Neural cell (in vitro differentiated cells): ENCODE results near the gene IGF2R. TPM values are rescaled to one million over a fixed set of nuclear protein-coding genes. Genes with fewer than 3 reads are reported as not detected.

Experiments used
- H2AFZ ChIP-seq: fragments of 200-600, 300-800 bp; sonication (generic), shearing (Covaris generic); 2 replicates; pipeline ENCODE4 v1.6.0; 2014; ENCODE audit warnings: low read depth, mild to moderate bottlenecking, antibody characterized with exemption, low read length, moderate library complexity
- H3F3A ChIP-seq: fragments of 200-600 bp; shearing (Covaris generic); 2 replicates; pipeline ENCODE4 v1.6.1; 2016; ENCODE audit warnings: mild to moderate bottlenecking, moderate library complexity, mixed read lengths, antibody characterized with exemption, low read length; ENCODE audit not compliant: insufficient read depth, poor library complexity, severe bottlenecking
- H3K27ac ChIP-seq: fragments of 200-600, 300-800 bp; sonication (generic), shearing (Covaris generic); 2 replicates; pipeline ENCODE4 v1.5.1; 2014; ENCODE audit warnings: mild to moderate bottlenecking, low read length, moderate library complexity
- H3K27me3 ChIP-seq: fragments of 300-800, 200-600 bp; sonication (generic), shearing (Covaris generic); 2 replicates; pipeline ENCODE4 v1.6.0; 2014; ENCODE audit warnings: mild to moderate bottlenecking, low read depth, low read length, moderate library complexity; ENCODE audit not compliant: insufficient read depth
- H3K36me3 ChIP-seq: fragments of 300-800, 200-600 bp; sonication (generic), shearing (Covaris generic); 2 replicates; pipeline ENCODE4 v1.5.1; 2014; ENCODE audit warnings: mild to moderate bottlenecking, antibody characterized with exemption, low read length, moderate library complexity; ENCODE audit not compliant: insufficient read depth
- H3K4me2 ChIP-seq: fragments of 300-800, 200-600 bp; sonication (generic), shearing (Covaris generic); 2 replicates; pipeline ENCODE4 v1.6.0; 2014; ENCODE audit warnings: mild to moderate bottlenecking, low read length
- H3K4me3 ChIP-seq: fragments of 300-800, 200-600 bp; sonication (generic), shearing (Covaris generic); 2 replicates; pipeline ENCODE4 v1.5.1; 2014; ENCODE audit warnings: mild to moderate bottlenecking, low read length, moderate library complexity
- H3K79me2 ChIP-seq: fragments of 200-600 bp; shearing (Covaris generic); replicated peaks from 2 replicates; pipeline ENCODE4 v1.6.0; 2014; ENCODE audit warnings: mild to moderate bottlenecking, low read length, moderate library complexity; ENCODE audit not compliant: insufficient read depth
- H3K9ac ChIP-seq: fragments of 300-800, 200-600 bp; sonication (generic), shearing (Covaris generic); 2 replicates; pipeline ENCODE4 v1.6.1; 2016; ENCODE audit warnings: mild to moderate bottlenecking, low read length, mixed read lengths
- H3K9me2 ChIP-seq: fragments of 200-600 bp; shearing (Covaris generic); 2 replicates; pipeline ENCODE4 v1.6.1; 2016; ENCODE audit warnings: mild to moderate bottlenecking, low read length, mixed read lengths; ENCODE audit not compliant: insufficient read depth
- H3K9me3 ChIP-seq: fragments of 200-600, 300-800 bp; sonication (generic), shearing (Covaris generic); 2 replicates; pipeline ENCODE4 v1.6.1; 2016; ENCODE audit warnings: mild to moderate bottlenecking, mixed run types, low read length, moderate library complexity, mixed read lengths
- H4K20me1 ChIP-seq: fragments of 200-600 bp; shearing (Covaris generic); 2 replicates; pipeline ENCODE4 v1.6.1; 2016; ENCODE audit warnings: mild to moderate bottlenecking, mixed run types; ENCODE audit not compliant: insufficient read depth
- CTCF ChIP-seq: fragments of 450-650 bp; IDR thresholded peaks from 2 replicates; pipeline ENCODE4 v1.5.1; 2014; ENCODE audit warnings: antibody characterized with exemption, mild to moderate bottlenecking, moderate library complexity; ENCODE audit not compliant: poor library complexity, severe bottlenecking
- EP300 ChIP-seq: fragments of 450-650 bp; conservative IDR thresholded peaks from 2 replicates; pipeline ENCODE4 v1.6.1; 2014; ENCODE audit warnings: antibody characterized with exemption, mild to moderate bottlenecking, moderate library complexity; ENCODE audit not compliant: poor library complexity, severe bottlenecking
- EZH2 ChIP-seq: fragments of 200-600, 300-800 bp; shearing (Covaris generic), sonication (generic); IDR thresholded peaks from 2 replicates; pipeline ENCODE4 v1.6.1; 2014; ENCODE audit warnings: antibody characterized with exemption, low read length, borderline replicate concordance, mild to moderate bottlenecking; ENCODE audit not compliant: insufficient read depth, poor library complexity, severe bottlenecking
- MXI1 ChIP-seq: fragments of 450-650 bp; conservative IDR thresholded peaks from 2 replicates; pipeline ENCODE4 v1.6.1; 2014; ENCODE audit warnings: antibody characterized with exemption, mild to moderate bottlenecking; ENCODE audit not compliant: poor library complexity, severe bottlenecking
- POLR2AphosphoS5 ChIP-seq: IDR thresholded peaks from 2 replicates; pipeline ENCODE4 v1.6.1; 2012
- RAD21 ChIP-seq: fragments of 450-650 bp; conservative IDR thresholded peaks from 2 replicates; pipeline ENCODE4 v1.6.1; 2014; ENCODE audit warnings: antibody characterized with exemption, mild to moderate bottlenecking, moderate library complexity
- REST ChIP-seq: IDR thresholded peaks from 2 replicates; pipeline ENCODE4 v1.6.1; 2012; ENCODE audit warnings: borderline replicate concordance
- SMC3 ChIP-seq: fragments of 450-650 bp; conservative IDR thresholded peaks from 2 replicates; pipeline ENCODE4 v1.6.1; 2014; ENCODE audit warnings: antibody characterized with exemption, mild to moderate bottlenecking, moderate library complexity; ENCODE audit not compliant: poor library complexity
- TAF1 ChIP-seq: IDR thresholded peaks from 2 replicates; pipeline ENCODE4 v1.6.1; 2012; ENCODE audit warnings: low read depth
- polyA plus RNA-seq: library from polyadenylated mRNA; depleted of rRNA; stranded (reverse); fragments of >200 nt; gene quantifications from 2 replicates; pipeline ENCODE4 v1.2.3, GENCODE V29; 2014

IGF2R gene
- polyA plus RNA-seq, 1 donor from 2014 or later, result 15.0 TPM

GRCh38 chr6:159977255-159977903 is 8.5 kb downstream of the IGF2R start:
- Histone ChIP-seq H3K9me2 (no peaks in the 10 kb centered on the region), H3K27me3 (no peaks in the 10 kb centered on the region), H3K4me2 (no peak overlapping the region), H2AFZ (no peak overlapping the region), H3K4me3 (no peak overlapping the region), H3K79me2 (peaks cover 76% of the 10 kb centered on the region), H4K20me1 (peaks cover 5% of the 10 kb centered on the region), H3F3A (no peaks in the 10 kb centered on the region), H3K9me3 (no peaks in the 10 kb centered on the region), H3K9ac (no peak overlapping the region), H3K36me3 (no peaks in the 10 kb centered on the region), H3K27ac (no peak overlapping the region)
- no peak for TF ChIP-seq TAF1
- no peak for TF ChIP-seq MXI1
- no peak for TF ChIP-seq RAD21
- TF ChIP-seq POLR2AphosphoS5, result no peak
- TF ChIP-seq CTCF, result no peak
- TF ChIP-seq EP300, result no peak
- TF ChIP-seq EZH2, result no peak
- TF ChIP-seq SMC3, result no peak

GRCh38 chr6:159977904-159978268 is 9.0 kb downstream of the IGF2R start:
- Histone ChIP-seq H4K20me1 (peaks cover under 1% of the 10 kb centered on the region), H3K27me3 (no peaks in the 10 kb centered on the region), H3K9me3 (no peaks in the 10 kb centered on the region), H3K4me3 (no peak overlapping the region), H2AFZ (no peak overlapping the region), H3K36me3 (no peaks in the 10 kb centered on the region), H3K27ac (no peak overlapping the region), H3K79me2 (peaks cover 75% of the 10 kb centered on the region), H3K4me2 (no peak overlapping the region), H3K9me2 (no peaks in the 10 kb centered on the region), H3K9ac (no peak overlapping the region), H3F3A (no peaks in the 10 kb centered on the region)
- TF ChIP-seq RAD21, result no peak
- TF ChIP-seq TAF1, result no peak
- TF ChIP-seq POLR2AphosphoS5, result no peak
- TF ChIP-seq REST, result no peak
- no peak for TF ChIP-seq MXI1
- TF ChIP-seq CTCF, result no peak
- TF ChIP-seq EZH2, result no peak
- no peak for TF ChIP-seq EP300
- no peak for TF ChIP-seq SMC3
